ENCODE measurements around the gene CPD.

- TF ChIP-seq YY1 (IDR thresholded peaks at IDR 0.05; ENCODE audit: low read depth) (no peak), CTCF (IDR thresholded peaks at IDR 0.05) (no peak), POLR2AphosphoS5 (IDR thresholded peaks at IDR 0.05; ENCODE audit: low read depth, low read length) (no peak), RXRA (IDR thresholded peaks at IDR 0.05; ENCODE audit: borderline replicate concordance, low read depth) (no peak), IRF3 (IDR thresholded peaks at IDR 0.05; ENCODE audit: low read depth, low read length) (no peak), GABPA (IDR thresholded peaks at IDR 0.05; ENCODE audit: low read depth) (no peak)
Observed at GRCh38 chr17:30345089-30345433, 33.7 kb upstream of the CPD start.
